ENCODE results near the gene GRPR.

The GRPR gene

GRCh38 chrX:16123222-16123786 is at the start of gene GRPR:
TSS of gene GRPR (plus strand) at chrX:16123565. CDS start at chrX:16123954, 389 bp downstream.
- FAIRE-seq (no peak), DNase-seq (ENCODE audit: insufficient read length, low spot score) (no peak)
- TF ChIP-seq, protein P1, sequence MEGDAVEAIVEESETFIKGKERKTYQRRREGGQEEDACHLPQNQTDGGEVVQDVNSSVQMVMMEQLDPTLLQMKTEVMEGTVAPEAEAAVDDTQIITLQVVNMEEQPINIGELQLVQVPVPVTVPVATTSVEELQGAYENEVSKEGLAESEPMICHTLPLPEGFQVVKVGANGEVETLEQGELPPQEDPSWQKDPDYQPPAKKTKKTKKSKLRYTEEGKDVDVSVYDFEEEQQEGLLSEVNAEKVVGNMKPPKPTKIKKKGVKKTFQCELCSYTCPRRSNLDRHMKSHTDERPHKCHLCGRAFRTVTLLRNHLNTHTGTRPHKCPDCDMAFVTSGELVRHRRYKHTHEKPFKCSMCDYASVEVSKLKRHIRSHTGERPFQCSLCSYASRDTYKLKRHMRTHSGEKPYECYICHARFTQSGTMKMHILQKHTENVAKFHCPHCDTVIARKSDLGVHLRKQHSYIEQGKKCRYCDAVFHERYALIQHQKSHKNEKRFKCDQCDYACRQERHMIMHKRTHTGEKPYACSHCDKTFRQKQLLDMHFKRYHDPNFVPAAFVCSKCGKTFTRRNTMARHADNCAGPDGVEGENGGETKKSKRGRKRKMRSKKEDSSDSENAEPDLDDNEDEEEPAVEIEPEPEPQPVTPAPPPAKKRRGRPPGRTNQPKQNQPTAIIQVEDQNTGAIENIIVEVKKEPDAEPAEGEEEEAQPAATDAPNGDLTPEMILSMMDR (IDR thresholded peaks at IDR 0.05; ENCODE audit: insufficient read depth, missing control alignments): peak; percentile 57

DNA sequence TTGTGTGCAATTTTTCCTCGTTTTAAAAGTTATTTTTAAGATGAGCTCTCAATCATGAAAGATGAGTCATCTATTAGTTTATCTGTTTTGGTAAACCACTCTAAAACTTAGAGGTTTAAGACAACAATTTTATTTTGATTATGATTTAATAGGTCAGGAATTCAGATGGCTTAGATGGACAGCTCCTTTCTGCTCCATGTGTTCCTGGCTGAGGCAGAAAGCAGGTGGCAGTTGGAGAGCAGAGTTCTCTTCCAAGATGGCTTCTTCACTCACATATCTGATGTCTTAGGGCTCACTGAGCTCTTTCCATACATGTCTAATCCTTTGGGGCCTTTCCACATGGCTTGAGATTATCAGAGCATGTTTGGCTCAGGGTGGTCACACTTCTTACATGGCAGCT is 48.3 kb upstream of the GRPR start:
- TF ChIP-seq, protein P1 (IDR thresholded peaks at IDR 0.05; ENCODE audit: insufficient read depth, missing control alignments): no peak
- DNase-seq (ENCODE audit: insufficient read length, low spot score) (no peak), FAIRE-seq (no peak)

GRCh38 chrX:16076834-16077233 is 46.5 kb upstream of the GRPR start:
- FAIRE-seq: no peak
- TF ChIP-seq, protein P1 (IDR thresholded peaks at IDR 0.05; ENCODE audit: insufficient read depth, missing control alignments): no peak
- DNase-seq (ENCODE audit: insufficient read length, low spot score): no peak

- DNase-seq (ENCODE audit: insufficient read length, low spot score) (no peak), FAIRE-seq (no peak)
- TF ChIP-seq, protein P1 (IDR thresholded peaks at IDR 0.05; ENCODE audit: insufficient read depth, missing control alignments): no peak
These were observed 45.6 kb upstream of the GRPR start for GRCh38 chrX:16077811-16078210.

- FAIRE-seq (no peak), DNase-seq (ENCODE audit: insufficient read length, low spot score) (no peak)
- TF ChIP-seq, protein P1 (IDR thresholded peaks at IDR 0.05; ENCODE audit: insufficient read depth, missing control alignments): no peak
These were observed 42.0 kb upstream of the GRPR start for GRCh38 chrX:16081357-16081756.

- FAIRE-seq (peak; percentile 85), DNase-seq (ENCODE audit: insufficient read length, low spot score) (no peak)
- TF ChIP-seq, protein P1 (IDR thresholded peaks at IDR 0.05; ENCODE audit: insufficient read depth, missing control alignments): no peak
These were observed 40.8 kb upstream of the GRPR start for GRCh38 chrX:16082470-16083085.

- TF ChIP-seq, protein P1 (IDR thresholded peaks at IDR 0.05; ENCODE audit: insufficient read depth, missing control alignments): no peak
- FAIRE-seq (no peak), DNase-seq (ENCODE audit: insufficient read length, low spot score) (no peak)
These were observed 36.3 kb upstream of the GRPR start for GRCh38 chrX:16087076-16087475.

Measured in D721Med (cell line).